K562 treated with DMSO at 1 percent for 4 hours (cell line): ENCODE measurements around the gene OR52B4. TPM values are rescaled to one million over a fixed set of nuclear protein-coding genes. Genes with fewer than 3 reads are reported as not detected.

Experiments
- total RNA-seq: library from RNA; unstranded; fragments of 300-600 nt; gene quantifications from 2 replicates; pipeline ENCODE4 v1.2.3, GENCODE V29; 2022; ENCODE audit not compliant: insufficient read depth

The OR52B4 gene
- total RNA-seq = not detected in 2 replicates

DNA sequence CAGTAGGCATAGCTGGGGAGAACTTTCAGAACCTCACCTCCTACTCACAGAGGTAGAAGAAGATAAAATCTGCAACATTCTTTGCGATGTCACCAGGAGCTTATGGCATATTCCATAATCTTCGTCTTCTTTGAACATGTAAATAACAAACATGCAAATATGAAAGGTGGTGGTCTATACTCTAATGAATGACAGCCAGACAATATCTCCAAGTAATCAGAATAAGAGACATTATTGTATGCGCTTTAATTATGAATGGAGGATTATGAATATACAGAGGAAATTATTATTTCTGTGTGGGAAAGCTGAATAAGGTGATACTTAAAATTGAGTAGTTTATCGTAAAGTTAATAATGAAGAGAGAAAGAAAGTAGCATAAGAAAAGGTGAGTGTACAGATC, at the start of gene OR52B4:
OR52B4 (minus strand) TSS at position 101 of the 400 bp plus-strand sequence; CDS start at position 10, 91 bp downstream.

DNA sequence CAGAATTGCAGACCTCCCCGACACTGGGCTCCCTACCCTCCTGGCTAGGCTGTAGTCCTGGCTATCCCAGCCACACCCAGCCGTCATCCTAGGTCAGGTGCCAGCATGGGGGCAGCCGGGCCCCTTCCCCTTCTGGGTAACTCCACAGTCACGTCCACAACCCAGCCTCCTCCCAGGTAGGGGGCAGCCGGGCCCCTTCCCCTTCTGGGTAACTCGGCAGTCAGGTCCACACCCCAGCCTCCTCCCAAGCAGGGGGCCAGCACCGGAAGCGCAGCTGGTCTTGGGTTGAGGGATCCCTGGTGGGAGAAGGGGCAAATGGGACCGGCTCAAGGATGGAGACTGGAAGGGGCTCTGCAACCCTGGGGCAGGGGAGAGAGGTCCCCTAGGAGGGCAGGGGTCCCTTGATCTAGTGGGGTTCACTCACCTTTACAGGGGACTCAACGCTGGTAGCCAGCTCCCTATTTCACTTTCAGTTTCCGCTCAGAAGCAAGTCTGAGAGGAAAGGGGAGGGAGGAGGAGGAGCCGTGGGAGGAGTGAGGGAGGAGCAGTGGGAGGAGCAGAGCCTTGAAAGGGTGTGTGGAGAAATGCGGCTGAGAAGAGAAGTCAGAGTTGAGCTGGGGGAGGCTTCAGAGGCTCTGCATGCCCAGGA, 25.1 kb upstream of the OR52B4 start, which contains the start of gene TRIM21:
TRIM21 (minus strand) TSS at position 494 of the 649 bp plus-strand sequence. CDS start 3,293 bp downstream, outside the sequence.

Other genes with a start within 250 kb of the OR52B4 start
- gene TRIM21, start 25.3 kb upstream of the OR52B4 start, total RNA-seq = 15.0 and 19.7 TPM in 2 replicates
- gene OR52K2, start 80.9 kb upstream of the OR52B4 start, total RNA-seq = not detected in 2 replicates
- not detected in 2 replicates for gene OR52K1, start 114.3 kb upstream of the OR52B4 start, total RNA-seq
- not detected in 2 replicates for gene OR52M1, start 176.8 kb upstream of the OR52B4 start, total RNA-seq
- not detected in 2 replicates for gene OR52I2, start 213.4 kb upstream of the OR52B4 start, total RNA-seq
- gene OR52I1, start 225.7 kb upstream of the OR52B4 start, total RNA-seq = not detected in 2 replicates
- gene TRIM68, start 239.8 kb upstream of the OR52B4 start, total RNA-seq = 9.4 and 11.8 TPM in 2 replicates